ENCODE data around the gene TMSB15B. TPM values are rescaled to one million over a fixed set of nuclear protein-coding genes. Genes with fewer than 3 reads are reported as not detected.
"Not testable (repeated sequence)": the region's sequence is repeated elsewhere in the genome, so short reads cannot be mapped to it uniquely, and the experiment has no call there.

The TMSB15B gene
- total RNA-seq, 4 donors from 2014 or later, result 1.3 to 15.3 (median 9.4) TPM

GRCh38 chrX:104008831-104009230 lies 46.4 kb downstream of the TMSB15B start:
- H3K4me3 ChIP-seq, result no peak overlapping the region
- H3K4me1 ChIP-seq, result no peaks in the 10 kb centered on the region
- intact Hi-C loops (cut with DNase I; ENCODE audit: low total_unique reads), result loop anchor here (2.0 kb wide), 1 partner anchor 88 kb away; no protein-coding TSS in a partner anchor
- DNase-seq, result no peak
- TF ChIP-seq CTCF (IDR thresholded peaks at IDR 0.05) (no peak), POLR2A (IDR thresholded peaks at IDR 0.05) (no peak)
- H3K27me3 ChIP-seq, result no peaks in the 10 kb centered on the region
- no peak overlapping the region for H3K27ac ChIP-seq
- H3K9me3 ChIP-seq, result no peaks in the 10 kb centered on the region
- no peaks in the 10 kb centered on the region for H3K36me3 ChIP-seq

DNA sequence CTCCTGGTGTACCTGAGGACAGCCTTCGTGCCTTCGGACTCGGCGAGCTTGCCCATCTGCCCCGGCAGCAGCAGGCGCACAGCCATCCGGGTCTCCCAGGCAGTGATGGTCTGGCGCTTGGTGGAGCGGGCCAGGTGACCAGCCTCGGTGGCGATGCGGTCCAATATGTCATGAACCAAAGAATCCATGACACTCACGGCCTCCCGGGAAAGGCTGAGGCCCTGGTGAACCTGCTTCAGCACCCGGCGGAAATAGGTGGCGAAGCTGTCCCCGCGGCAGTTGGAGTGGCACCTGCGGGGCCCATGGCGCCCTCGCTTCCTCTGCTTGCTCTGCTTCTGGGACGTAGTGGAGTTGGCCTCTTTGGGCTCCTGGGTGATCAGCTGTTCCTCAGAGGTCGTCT lies 50.7 kb downstream of the TMSB15B start:
- intact Hi-C loops (cut with DNase I; ENCODE audit: low total_unique reads), result no loop called here
- no peak overlapping the region for H3K4me3 ChIP-seq
- TF ChIP-seq CTCF (IDR thresholded peaks at IDR 0.05) (no peak), POLR2A (IDR thresholded peaks at IDR 0.05) (no peak)
- H3K4me1 ChIP-seq, result no peaks in the 10 kb centered on the region
- no peaks in the 10 kb centered on the region for H3K36me3 ChIP-seq
- DNase-seq, result no peak
- no peak overlapping the region for H3K27ac ChIP-seq
- H3K9me3 ChIP-seq, result no peaks in the 10 kb centered on the region
- H3K27me3 ChIP-seq, result no peaks in the 10 kb centered on the region

DNA sequence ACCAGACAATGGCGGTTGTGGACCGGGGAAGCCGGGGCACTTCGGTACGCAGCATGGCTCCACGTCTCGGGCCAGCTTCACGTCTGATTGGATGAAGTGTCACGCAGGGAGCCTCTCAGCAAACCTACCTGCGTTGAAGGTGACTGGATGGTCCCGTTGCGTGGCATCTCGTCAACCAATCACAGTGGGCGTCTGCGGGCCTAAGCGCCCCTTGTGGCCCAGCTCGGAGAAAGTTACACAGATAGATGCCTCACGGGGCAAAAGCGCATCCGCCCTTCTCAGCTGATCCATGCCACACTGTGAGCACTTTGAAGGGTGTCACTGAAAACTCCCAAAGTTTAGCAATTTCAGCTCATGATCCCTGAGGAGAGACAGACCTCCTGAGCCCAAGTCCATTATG lies 51.2 kb downstream of the TMSB15B start, which contains the start of gene H2BW1:
TSS of gene H2BW1 (minus strand) at position 103 of the 400 bp plus-strand sequence. CDS start 132 bp downstream, outside the sequence.
- no peak for DNase-seq
- Histone ChIP-seq H3K27ac (no peak within 1 kb of the TSS), H3K4me1 (no peaks in the 10 kb centered on the region), H3K4me3 (no peak within 1 kb of the TSS), H3K9me3 (no peaks in the 10 kb centered on the region), H3K36me3 (no peaks in the 10 kb centered on the region), H3K27me3 (no peaks in the 10 kb centered on the region)
- TF ChIP-seq POLR2A (IDR thresholded peaks at IDR 0.05), result no peak
- no peak for TF ChIP-seq CTCF (IDR thresholded peaks at IDR 0.05)
- intact Hi-C loops (cut with DNase I; ENCODE audit: low total_unique reads), result no loop called here

GRCh38 chrX:104015576-104015975 lies 53.1 kb downstream of the TMSB15B start:
- H3K4me3 ChIP-seq; H3K27me3 ChIP-seq; H3K27ac ChIP-seq; H3K36me3 ChIP-seq; intact Hi-C loops (cut with DNase I; ENCODE audit: low total_unique reads); H3K9me3 ChIP-seq; DNase-seq; H3K4me1 ChIP-seq: not testable (repeated sequence)

Other genes starting within 250 kb of the TMSB15B start
- gene PLP1, start 185.8 kb upstream of the TMSB15B start, total RNA-seq, result 10 to 100 TPM in 1 of 4 donors, 1 to 10 TPM in 2, under 1 TPM in 1; 0.88 to 41.0 (median 2.0) TPM
- 10 to 100 TPM in 2 of 4 donors, 1 to 10 TPM in 2; 7.2 to 14.9 (median 11.3) TPM for gene RAB9B, start 130.4 kb upstream of the TMSB15B start, total RNA-seq
- not detected for gene H2BW1, start 51.1 kb downstream of the TMSB15B start, total RNA-seq
- not detected for gene H2BW2, start 77.3 kb downstream of the TMSB15B start, total RNA-seq
- 10 to 100 TPM in 3 of 4 donors, under 1 TPM in 1; 0.59 to 20.3 (median 11.2) TPM for gene TMSB15C, start 113.6 kb downstream of the TMSB15B start, total RNA-seq
- gene ZCCHC18, start 149.9 kb downstream of the TMSB15B start, total RNA-seq, result 1 to 10 TPM in 2 of 4 donors, not detected in 2; 3.7 to 7.2 TPM
- 10 to 100 TPM in 3 of 4 donors, not detected in 1; 10.2 to 22.4 (median 19.2) TPM for gene SLC25A53, start 194.4 kb downstream of the TMSB15B start, total RNA-seq
- 10 to 100 TPM in 3 of 4 donors, 1 to 10 TPM in 1; 6.9 to 44.3 (median 18.0) TPM for gene FAM199X, start 203.8 kb downstream of the TMSB15B start, total RNA-seq

Measured in uterus (tissue), 4 donors.